H9 (cell line): ENCODE measurements around the gene HEYL. TPM values are rescaled to one million over a fixed set of nuclear protein-coding genes. Genes with fewer than 3 reads are reported as not detected.

Experiments used
- DNase-seq: peaks from one replicate; pipeline ENCODE4 v3.0.0-alpha.2; 2017
- H2AFZ ChIP-seq: one replicate; pipeline ENCODE4 v1.6.1; 2013; ENCODE audit warnings: mild to moderate bottlenecking, low read length, control low read depth, moderate library complexity
- H2AK5ac ChIP-seq: 2 replicates; pipeline ENCODE4 v1.6.1; 2013; ENCODE audit warnings: low read length, control low read depth, mixed read lengths; ENCODE audit not compliant: insufficient read length
- H2BK120ac ChIP-seq: one replicate; pipeline ENCODE4 v1.6.1; 2013; ENCODE audit warnings: low read depth, mild to moderate bottlenecking, low read length, control low read depth, inconsistent platforms; ENCODE audit not compliant: poor library complexity, severe bottlenecking
- H2BK12ac ChIP-seq: 2 replicates; pipeline ENCODE4 v1.6.1; 2013; ENCODE audit warnings: low read length, control low read depth, mixed read lengths, low read depth; ENCODE audit not compliant: insufficient read length
- H2BK15ac ChIP-seq: 2 replicates; pipeline ENCODE4 v1.6.1; 2013; ENCODE audit warnings: low read depth, low read length, control low read depth
- H2BK20ac ChIP-seq: one replicate; pipeline ENCODE4 v1.6.1; 2013; ENCODE audit warnings: low read depth, mild to moderate bottlenecking, low read length, control low read depth, inconsistent platforms; ENCODE audit not compliant: poor library complexity, severe bottlenecking
- H2BK5ac ChIP-seq: 2 replicates; pipeline ENCODE4 v1.6.1; 2013; ENCODE audit warnings: low read length, control low read depth, mixed read lengths; ENCODE audit not compliant: insufficient read length
- H3K14ac ChIP-seq: 2 replicates; pipeline ENCODE4 v1.6.1; 2013; ENCODE audit warnings: low read length, control low read depth; ENCODE audit not compliant: insufficient read depth
- H3K18ac ChIP-seq: 2 replicates; pipeline ENCODE4 v1.6.1; 2013; ENCODE audit warnings: low read depth, mild to moderate bottlenecking, mixed read lengths, low read length, control low read depth; ENCODE audit not compliant: insufficient read length
- H3K23ac ChIP-seq: 2 replicates; pipeline ENCODE4 v1.6.1; 2013; ENCODE audit warnings: low read length, control low read depth, mixed read lengths, low read depth; ENCODE audit not compliant: insufficient read length
- H3K23me2 ChIP-seq: 2 replicates; pipeline ENCODE4 v1.6.1; 2013; ENCODE audit warnings: low read depth, mild to moderate bottlenecking, mixed read lengths, low read length, control low read depth; ENCODE audit not compliant: insufficient read length, poor library complexity, severe bottlenecking
- H3K27ac ChIP-seq: 2 replicates; pipeline ENCODE4 v1.5.1; 2013; ENCODE audit warnings: low read length, control low read depth, mixed read lengths, low read depth; ENCODE audit not compliant: insufficient read length
- H3K27me3 ChIP-seq: 2 replicates; pipeline ENCODE4 v1.6.1; 2013; ENCODE audit warnings: low read length, control low read depth, inconsistent platforms; ENCODE audit not compliant: insufficient read depth
- H3K4ac ChIP-seq: 2 replicates; pipeline ENCODE4 v1.6.1; 2013; ENCODE audit warnings: low read depth, mild to moderate bottlenecking, control low read depth, inconsistent platforms, low read length, moderate library complexity
- H3K4me1 ChIP-seq: 2 replicates; pipeline ENCODE4 v1.6.1; 2013; ENCODE audit warnings: low read length, control low read depth, inconsistent platforms; ENCODE audit not compliant: insufficient read depth
- H3K4me2 ChIP-seq: 2 replicates; pipeline ENCODE4 v1.6.1; 2013; ENCODE audit warnings: low read length, control low read depth, mixed read lengths; ENCODE audit not compliant: insufficient read length, insufficient read depth
- H3K56ac ChIP-seq: 2 replicates; pipeline ENCODE4 v1.6.1; 2013; ENCODE audit warnings: low read depth, mild to moderate bottlenecking, mixed read lengths, low read length, control low read depth; ENCODE audit not compliant: insufficient read length
- H3K79me1 ChIP-seq: 2 replicates; pipeline ENCODE4 v1.6.1; 2013; ENCODE audit warnings: low read depth, mild to moderate bottlenecking, moderate library complexity, low read length, control low read depth, inconsistent platforms; ENCODE audit not compliant: insufficient read depth, poor library complexity, severe bottlenecking
- H3K79me2 ChIP-seq: 2 replicates; pipeline ENCODE4 v1.6.1; 2013; ENCODE audit warnings: low read length, control low read depth, inconsistent platforms; ENCODE audit not compliant: insufficient read depth
- H3K9ac ChIP-seq: 2 replicates; pipeline ENCODE4 v1.6.1; 2013; ENCODE audit warnings: low read length, control low read depth, mixed read lengths; ENCODE audit not compliant: insufficient read length; ENCODE audit errors: extremely low read depth
- H3K9me3 ChIP-seq: one replicate; pipeline ENCODE4 v1.6.1; 2013; ENCODE audit warnings: low read depth, low read length, inconsistent platforms; ENCODE audit not compliant: control insufficient read depth
- H3T11ph ChIP-seq: one replicate; pipeline ENCODE4 v1.6.1; 2013; ENCODE audit warnings: mild to moderate bottlenecking, low read length, control low read depth, inconsistent platforms
- H4K20me1 ChIP-seq: one replicate; pipeline ENCODE4 v1.6.1; 2013; ENCODE audit not compliant: control insufficient read depth, insufficient read length, insufficient read depth
- H4K5ac ChIP-seq: 2 replicates; pipeline ENCODE4 v1.6.1; 2013; ENCODE audit warnings: low read depth, mild to moderate bottlenecking, mixed read lengths, low read length, control low read depth; ENCODE audit not compliant: insufficient read length
- H4K8ac ChIP-seq: replicated peaks from 2 replicates; pipeline ENCODE4 v1.6.1; 2013; ENCODE audit warnings: low read length, control low read depth, mixed read lengths, low read depth; ENCODE audit not compliant: insufficient read length
- H4K91ac ChIP-seq: 2 replicates; pipeline ENCODE4 v1.6.1; 2013; ENCODE audit warnings: low read depth, mild to moderate bottlenecking, moderate library complexity, mixed read lengths, low read length, control low read depth; ENCODE audit not compliant: insufficient read length
- H3K27ac Mint-ChIP-seq, 3 experiments: 2 replicates in 2 of 3; 3 replicates in 1 of 3; pipeline ENCODE4 v1.8.0; 2020 to 2021; ENCODE audit warnings: mixed read lengths in 3 of 3, mild to moderate bottlenecking in 1 of 3, moderate library complexity in 1 of 3
- H3K27me3 Mint-ChIP-seq: 2 replicates; pipeline ENCODE4 v1.8.0; 2021; ENCODE audit warnings: low read depth, mild to moderate bottlenecking, moderate library complexity, mixed read lengths
- H3K36me3 Mint-ChIP-seq, 3 experiments: 2 replicates in 2 of 3; 3 replicates in 1 of 3; pipeline ENCODE4 v1.8.0; 2020 to 2021; ENCODE audit warnings: low read depth in 3 of 3, mixed read lengths in 3 of 3; ENCODE audit not compliant: insufficient read depth in 1 of 3
- H3K4me1 Mint-ChIP-seq, 2 experiments: 2 replicates each; pipeline ENCODE4 v1.8.0; 2020; ENCODE audit warnings: mixed read lengths in 2 of 2
- H3K4me3 Mint-ChIP-seq, 2 experiments: 2 replicates in 1 of 2; 3 replicates in 1 of 2; pipeline ENCODE4 v1.8.0; 2020 to 2021; ENCODE audit warnings: mild to moderate bottlenecking in 2 of 2, mixed read lengths in 2 of 2, moderate library complexity in 1 of 2
- H3K9me3 Mint-ChIP-seq, 2 experiments: 2 replicates in 1 of 2; 3 replicates in 1 of 2; pipeline ENCODE4 v1.8.0; 2020; ENCODE audit warnings: mild to moderate bottlenecking in 2 of 2, mixed read lengths in 2 of 2, moderate library complexity in 1 of 2
- CTCF ChIP-seq: fragments of 200-600 bp; sonication (generic); conservative IDR thresholded peaks from 3 replicates; pipeline ENCODE4 v1.8.0; 2021; ENCODE audit warnings: antibody characterized with exemption, mild to moderate bottlenecking
- WGBS: extraction: QIAGEN DNeasy Blood & Tissue Kit; methylation state at CpG from one replicate; pipeline ENCODE4 v1.1.7; 2013; ENCODE audit warnings: missing lambda C conversion rate, low lambda C conversion rate, mixed read lengths; ENCODE audit not compliant: insufficient read length; ENCODE audit errors: extremely low coverage; 5-methylcytosine and 5-hydroxymethylcytosine counted together
- total RNA-seq: library from RNA; stranded (reverse); gene quantifications from 2 replicates; pipeline ENCODE4 v1.2.1, GENCODE V29; 2021

The HEYL gene
- total RNA-seq, 1 experiment from 2014 or later: 1.9 TPM

GRCh38 chr1:39684313-39684664 is 44.8 kb upstream of the HEYL start:
- Histone ChIP-seq H3K79me2 (no peaks in the 10 kb centered on the region), H2BK20ac (no peak overlapping the region), H3K23ac (no peak overlapping the region), H3K9ac (no peak overlapping the region), H4K20me1 (no peaks in the 10 kb centered on the region), H3K27me3 (peaks cover 88% of the 10 kb centered on the region), H2BK5ac (no peak overlapping the region), H2AFZ (no peak overlapping the region), H2BK15ac (no peak overlapping the region), H3K23me2 (no peaks in the 10 kb centered on the region), H3K4me1 (no peaks in the 10 kb centered on the region), H2BK120ac (no peak overlapping the region), H3K4ac (no peak overlapping the region), H2BK12ac (no peak overlapping the region), H3K56ac (no peak overlapping the region), H3K79me1 (no peaks in the 10 kb centered on the region), H3K9me3 (no peaks in the 10 kb centered on the region), H2AK5ac (no peak overlapping the region), H4K5ac (no peak overlapping the region), H3K14ac (no peak overlapping the region), H4K8ac (no peak overlapping the region), H3K27ac (no peak overlapping the region), H4K91ac (no peak overlapping the region), H3T11ph (no peak overlapping the region), H3K18ac (no peak overlapping the region), H3K4me2 (no peak overlapping the region)
- Mint-ChIP-seq H3K36me3 (no peaks in the 10 kb centered on the region), H3K27me3 (peaks cover 99% of the 10 kb centered on the region), H3K9me3 (peaks cover 0 to 2% of the 10 kb centered on the region in 2 experiments; a peak in 3 of 5 replicates), H3K4me3 (no peak overlapping the region), H3K27ac (no peak overlapping the region), H3K4me1 (no peaks in the 10 kb centered on the region)
- no peak for TF ChIP-seq CTCF
- no peak for DNase-seq
- no CpG with 5 or more reads among the region's 13 CpGs for WGBS
